ENCODE measurements around the gene NCKAP5.

The NCKAP5 gene

DNA sequence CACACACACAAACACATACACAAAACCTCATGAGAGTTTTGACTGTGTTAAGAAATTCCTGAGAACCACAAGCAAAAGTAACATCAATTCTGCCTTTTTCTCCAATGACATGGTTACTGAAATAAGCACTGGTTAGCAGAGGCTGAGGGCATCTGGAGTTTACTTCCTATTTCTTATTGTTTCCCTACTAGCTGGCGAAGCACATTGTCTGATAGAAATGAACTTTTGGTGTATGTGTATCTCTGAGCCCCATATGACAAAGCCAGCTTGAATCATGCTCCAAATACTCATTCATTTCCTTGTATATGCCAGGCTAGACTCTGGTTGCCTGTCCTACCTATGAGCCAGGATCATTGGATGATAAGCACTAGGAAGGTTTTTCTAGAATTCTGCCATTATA is 203.1 kb downstream of the NCKAP5 start:
- H3K4me3 ChIP-seq (replicated peaks; ENCODE audit: insufficient read depth, low read length) = no peak overlapping the region
- no peak for DNase-seq (ENCODE audit: low read depth in 1 of 2, low spot score in 1 of 2)
- no peak overlapping the region for H3K27ac ChIP-seq (replicated peaks)
- H3K27me3 ChIP-seq (ENCODE audit: insufficient read depth, poor library complexity, severe bottlenecking) = peaks cover 2% of the 10 kb centered on the region
- TF ChIP-seq GABPA (IDR thresholded peaks at IDR 0.05; ENCODE audit: low read depth) (no peak), SPI1 (IDR thresholded peaks at IDR 0.05; ENCODE audit: borderline replicate concordance, low read depth) (no peak), POLR2AphosphoS5 (IDR thresholded peaks at IDR 0.05; ENCODE audit: low read depth) (no peak)
- TF ChIP-seq, protein P1, sequence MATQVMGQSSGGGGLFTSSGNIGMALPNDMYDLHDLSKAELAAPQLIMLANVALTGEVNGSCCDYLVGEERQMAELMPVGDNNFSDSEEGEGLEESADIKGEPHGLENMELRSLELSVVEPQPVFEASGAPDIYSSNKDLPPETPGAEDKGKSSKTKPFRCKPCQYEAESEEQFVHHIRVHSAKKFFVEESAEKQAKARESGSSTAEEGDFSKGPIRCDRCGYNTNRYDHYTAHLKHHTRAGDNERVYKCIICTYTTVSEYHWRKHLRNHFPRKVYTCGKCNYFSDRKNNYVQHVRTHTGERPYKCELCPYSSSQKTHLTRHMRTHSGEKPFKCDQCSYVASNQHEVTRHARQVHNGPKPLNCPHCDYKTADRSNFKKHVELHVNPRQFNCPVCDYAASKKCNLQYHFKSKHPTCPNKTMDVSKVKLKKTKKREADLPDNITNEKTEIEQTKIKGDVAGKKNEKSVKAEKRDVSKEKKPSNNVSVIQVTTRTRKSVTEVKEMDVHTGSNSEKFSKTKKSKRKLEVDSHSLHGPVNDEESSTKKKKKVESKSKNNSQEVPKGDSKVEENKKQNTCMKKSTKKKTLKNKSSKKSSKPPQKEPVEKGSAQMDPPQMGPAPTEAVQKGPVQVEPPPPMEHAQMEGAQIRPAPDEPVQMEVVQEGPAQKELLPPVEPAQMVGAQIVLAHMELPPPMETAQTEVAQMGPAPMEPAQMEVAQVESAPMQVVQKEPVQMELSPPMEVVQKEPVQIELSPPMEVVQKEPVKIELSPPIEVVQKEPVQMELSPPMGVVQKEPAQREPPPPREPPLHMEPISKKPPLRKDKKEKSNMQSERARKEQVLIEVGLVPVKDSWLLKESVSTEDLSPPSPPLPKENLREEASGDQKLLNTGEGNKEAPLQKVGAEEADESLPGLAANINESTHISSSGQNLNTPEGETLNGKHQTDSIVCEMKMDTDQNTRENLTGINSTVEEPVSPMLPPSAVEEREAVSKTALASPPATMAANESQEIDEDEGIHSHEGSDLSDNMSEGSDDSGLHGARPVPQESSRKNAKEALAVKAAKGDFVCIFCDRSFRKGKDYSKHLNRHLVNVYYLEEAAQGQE (IDR thresholded peaks at IDR 0.05; ENCODE audit: insufficient replicate concordance, low read depth) = no peak
- TF ChIP-seq, protein P2, sequence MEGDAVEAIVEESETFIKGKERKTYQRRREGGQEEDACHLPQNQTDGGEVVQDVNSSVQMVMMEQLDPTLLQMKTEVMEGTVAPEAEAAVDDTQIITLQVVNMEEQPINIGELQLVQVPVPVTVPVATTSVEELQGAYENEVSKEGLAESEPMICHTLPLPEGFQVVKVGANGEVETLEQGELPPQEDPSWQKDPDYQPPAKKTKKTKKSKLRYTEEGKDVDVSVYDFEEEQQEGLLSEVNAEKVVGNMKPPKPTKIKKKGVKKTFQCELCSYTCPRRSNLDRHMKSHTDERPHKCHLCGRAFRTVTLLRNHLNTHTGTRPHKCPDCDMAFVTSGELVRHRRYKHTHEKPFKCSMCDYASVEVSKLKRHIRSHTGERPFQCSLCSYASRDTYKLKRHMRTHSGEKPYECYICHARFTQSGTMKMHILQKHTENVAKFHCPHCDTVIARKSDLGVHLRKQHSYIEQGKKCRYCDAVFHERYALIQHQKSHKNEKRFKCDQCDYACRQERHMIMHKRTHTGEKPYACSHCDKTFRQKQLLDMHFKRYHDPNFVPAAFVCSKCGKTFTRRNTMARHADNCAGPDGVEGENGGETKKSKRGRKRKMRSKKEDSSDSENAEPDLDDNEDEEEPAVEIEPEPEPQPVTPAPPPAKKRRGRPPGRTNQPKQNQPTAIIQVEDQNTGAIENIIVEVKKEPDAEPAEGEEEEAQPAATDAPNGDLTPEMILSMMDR (IDR thresholded peaks at IDR 0.05; ENCODE audit: insufficient read depth, low read length) = no peak

DNA sequence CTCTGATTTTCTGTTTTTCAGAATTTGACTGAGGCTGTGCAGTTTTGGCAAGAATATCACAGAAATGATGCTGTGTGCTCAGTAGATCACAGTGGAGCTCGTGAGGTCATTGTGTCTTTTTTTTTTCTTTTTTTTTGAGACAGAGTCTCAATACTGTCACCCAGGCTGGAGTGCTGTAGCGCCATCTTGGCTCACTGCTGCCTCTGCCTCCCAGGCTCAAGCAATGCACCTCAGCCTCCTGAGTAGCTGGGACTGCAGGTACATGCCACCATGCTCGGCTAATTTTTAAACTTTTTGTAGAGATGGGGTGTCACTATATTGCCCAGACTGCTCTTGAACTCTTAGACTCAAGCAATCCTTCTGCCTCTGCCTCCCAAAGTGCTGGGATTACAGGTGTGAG is 203.6 kb downstream of the NCKAP5 start:
- H3K4me3 ChIP-seq (replicated peaks; ENCODE audit: insufficient read depth, low read length) = no peak overlapping the region
- no peak for TF ChIP-seq POLR2AphosphoS5 (IDR thresholded peaks at IDR 0.05; ENCODE audit: low read depth)
- TF ChIP-seq SPI1 (IDR thresholded peaks at IDR 0.05; ENCODE audit: borderline replicate concordance, low read depth) = no peak
- no peak for TF ChIP-seq GABPA (IDR thresholded peaks at IDR 0.05; ENCODE audit: low read depth)
- TF ChIP-seq, protein P1 (IDR thresholded peaks at IDR 0.05; ENCODE audit: insufficient replicate concordance, low read depth) = no peak
- H3K27me3 ChIP-seq (ENCODE audit: insufficient read depth, poor library complexity, severe bottlenecking) = peaks cover 2% of the 10 kb centered on the region
- DNase-seq (ENCODE audit: low read depth in 1 of 2, low spot score in 1 of 2) = no peak
- H3K27ac ChIP-seq (replicated peaks) = no peak overlapping the region

DNA sequence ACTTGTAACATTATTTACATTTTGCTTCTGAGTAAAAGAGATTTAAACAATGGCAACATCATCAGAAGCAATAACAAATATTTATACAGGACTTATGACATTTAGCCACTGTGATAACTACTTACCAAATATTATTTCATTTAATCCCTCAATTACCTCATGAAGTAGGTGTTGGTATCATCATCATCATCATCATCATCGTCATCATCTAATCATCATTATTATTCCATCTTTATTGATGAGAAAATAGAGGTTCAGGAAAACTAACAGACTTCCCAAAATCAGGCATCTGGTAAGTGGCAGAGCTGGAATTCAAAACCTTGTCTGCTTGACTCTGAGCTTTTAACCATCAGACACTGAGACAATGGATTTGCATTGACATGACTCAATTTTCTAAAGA is 204.4 kb downstream of the NCKAP5 start:
- H3K27me3 ChIP-seq (ENCODE audit: insufficient read depth, poor library complexity, severe bottlenecking) = peaks cover 2% of the 10 kb centered on the region
- no peak overlapping the region for H3K27ac ChIP-seq (replicated peaks)
- no peak for TF ChIP-seq GABPA (IDR thresholded peaks at IDR 0.05; ENCODE audit: low read depth)
- TF ChIP-seq, protein P2 (IDR thresholded peaks at IDR 0.05; ENCODE audit: insufficient read depth, low read length) = no peak
- TF ChIP-seq, protein P1 (IDR thresholded peaks at IDR 0.05; ENCODE audit: insufficient replicate concordance, low read depth) = no peak
- TF ChIP-seq SPI1 (IDR thresholded peaks at IDR 0.05; ENCODE audit: borderline replicate concordance, low read depth) = no peak
- no peak for TF ChIP-seq POLR2AphosphoS5 (IDR thresholded peaks at IDR 0.05; ENCODE audit: low read depth)
- no peak overlapping the region for H3K4me3 ChIP-seq (replicated peaks; ENCODE audit: insufficient read depth, low read length)
- DNase-seq (ENCODE audit: low read depth in 1 of 2, low spot score in 1 of 2) = no peak

Data from HL-60 (cell line).